GM12891 (cell line): Measurements from ENCODE around the gene HAUS7.

ENCODE experiments used
- DNase-seq: peaks from one replicate; pipeline ENCODE4 v3.0.0; 2011; ENCODE audit warnings: low spot score; ENCODE audit not compliant: insufficient read length
- FAIRE-seq: peaks from 2 replicates; lab custom pipeline; 2011; peaks lifted over from hg19 to GRCh38; lab: Jason Lieb, UNC
- PAX5 ChIP-seq: IDR thresholded peaks from 2 replicates; pipeline ENCODE4 v1.6.1; 2011; ENCODE audit warnings: low read length, moderate library complexity, mild to moderate bottlenecking; ENCODE audit not compliant: insufficient read depth, severe bottlenecking
- POLR2A ChIP-seq: IDR thresholded peaks from 2 replicates; pipeline ENCODE4 v1.6.1; 2011; ENCODE audit warnings: low read depth, low read length, control low read depth
- POLR2AphosphoS5 ChIP-seq: IDR thresholded peaks from 2 replicates; pipeline ENCODE4 v1.6.1; 2011; ENCODE audit warnings: low read depth, low read length, control low read depth
- POU2F2 ChIP-seq: IDR thresholded peaks from 2 replicates; pipeline ENCODE4 v1.6.1; 2011; ENCODE audit warnings: low read depth, mild to moderate bottlenecking, control low read depth, low read length, moderate library complexity
- SPI1 ChIP-seq: IDR thresholded peaks from 2 replicates; pipeline ENCODE4 v1.6.1; 2011; ENCODE audit warnings: low read depth, low read length, control low read depth
- TAF1 ChIP-seq: IDR thresholded peaks from 2 replicates; pipeline ENCODE4 v1.6.1; 2011; ENCODE audit warnings: low read depth, low read length, control low read depth

HAUS7 gene

DNA sequence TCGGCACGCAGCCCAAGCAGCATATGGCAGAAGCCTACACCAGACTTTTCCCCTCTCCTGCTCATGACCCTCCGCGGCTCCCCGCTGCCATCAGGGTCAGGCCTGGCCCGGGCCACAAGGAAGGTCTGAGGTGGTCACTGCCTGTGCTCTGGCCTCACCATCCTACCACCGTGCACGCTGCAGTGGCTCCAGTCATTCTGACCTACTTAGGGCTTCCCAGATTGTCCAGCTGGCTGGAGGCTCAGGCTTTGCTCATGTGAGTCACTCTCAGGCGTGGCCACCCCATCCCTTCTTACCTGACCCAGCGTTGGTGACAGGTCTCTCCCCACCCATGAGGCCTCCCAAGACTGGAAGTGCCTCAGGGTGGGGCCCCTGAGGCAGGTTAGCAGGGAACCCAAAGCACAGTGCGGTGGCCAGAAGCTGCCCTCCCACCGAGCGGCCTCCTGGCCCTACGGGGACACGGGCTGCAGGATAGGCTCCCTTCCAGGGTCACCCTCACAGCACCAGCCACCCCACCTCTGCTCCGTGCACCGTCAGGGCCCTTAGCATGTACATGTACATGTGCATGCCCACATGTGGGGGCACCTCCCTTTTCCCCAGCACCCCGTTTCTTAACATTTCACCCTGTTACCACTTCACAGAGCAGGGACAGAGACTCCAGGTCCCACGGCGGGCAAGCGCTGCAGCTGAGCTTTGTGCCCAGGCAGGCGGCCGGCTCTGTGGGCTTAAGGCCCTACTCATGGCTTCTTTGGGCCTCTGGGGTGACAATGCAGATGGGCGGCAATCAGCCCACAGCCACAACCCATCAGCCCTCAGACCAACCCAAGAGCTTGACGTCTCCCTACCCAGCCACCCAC lies 26.7 kb downstream of the HAUS7 start:
- no peak for TF ChIP-seq TAF1
- TF ChIP-seq POLR2AphosphoS5, result no peak
- no peak for TF ChIP-seq POLR2A
- TF ChIP-seq PAX5, result no peak
- no peak for TF ChIP-seq POU2F2
- no peak for TF ChIP-seq SPI1
- no peak for DNase-seq
- no peak for FAIRE-seq

DNA sequence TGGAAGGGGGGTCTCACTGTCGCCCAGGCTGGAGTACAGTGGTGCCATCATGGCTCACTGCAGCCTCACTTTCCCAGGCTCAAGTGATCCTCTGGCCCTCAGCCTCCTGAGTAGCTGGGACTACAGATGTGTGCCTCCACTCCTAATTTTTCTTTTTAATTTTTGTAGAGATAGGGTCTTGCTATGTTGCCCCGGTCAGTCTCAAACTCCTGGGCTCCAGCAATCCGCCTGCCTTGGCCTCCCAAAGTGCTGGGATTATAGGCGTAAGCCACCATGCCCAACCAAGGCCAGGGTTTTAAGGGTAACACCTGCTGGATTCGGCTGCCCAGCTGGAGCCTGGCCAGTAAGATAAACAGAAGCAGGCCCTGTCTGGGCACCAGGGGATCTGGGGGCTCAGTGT lies 27.9 kb downstream of the HAUS7 start:
- DNase-seq, result no peak
- TF ChIP-seq SPI1, result no peak
- no peak for TF ChIP-seq POU2F2
- no peak for TF ChIP-seq TAF1
- FAIRE-seq, result no peak

DNA sequence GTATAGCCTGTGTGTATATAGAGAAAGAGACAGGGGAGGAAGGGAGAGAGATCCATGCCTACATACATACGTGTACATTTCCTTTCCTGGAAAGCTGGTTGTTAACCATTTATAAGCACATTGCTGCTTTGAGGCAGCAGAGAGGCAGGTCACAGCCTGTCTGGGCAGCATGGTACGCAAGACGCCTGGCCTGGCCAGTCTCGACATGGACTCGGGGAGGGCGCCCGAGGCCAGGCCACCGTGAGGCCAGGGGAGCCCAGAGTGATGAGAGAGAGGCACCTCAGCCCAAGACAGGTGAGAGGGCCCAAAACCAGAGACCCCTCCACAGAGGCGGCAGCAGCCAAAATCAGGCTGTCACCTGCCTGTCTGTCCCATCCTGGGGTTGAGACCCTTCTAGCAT lies 28.4 kb downstream of the HAUS7 start:
- FAIRE-seq (no peak), DNase-seq (no peak)
- TF ChIP-seq POU2F2, result no peak
- no peak for TF ChIP-seq POLR2A
- TF ChIP-seq PAX5, result no peak
- no peak for TF ChIP-seq POLR2AphosphoS5
- no peak for TF ChIP-seq TAF1
- no peak for TF ChIP-seq SPI1

DNA sequence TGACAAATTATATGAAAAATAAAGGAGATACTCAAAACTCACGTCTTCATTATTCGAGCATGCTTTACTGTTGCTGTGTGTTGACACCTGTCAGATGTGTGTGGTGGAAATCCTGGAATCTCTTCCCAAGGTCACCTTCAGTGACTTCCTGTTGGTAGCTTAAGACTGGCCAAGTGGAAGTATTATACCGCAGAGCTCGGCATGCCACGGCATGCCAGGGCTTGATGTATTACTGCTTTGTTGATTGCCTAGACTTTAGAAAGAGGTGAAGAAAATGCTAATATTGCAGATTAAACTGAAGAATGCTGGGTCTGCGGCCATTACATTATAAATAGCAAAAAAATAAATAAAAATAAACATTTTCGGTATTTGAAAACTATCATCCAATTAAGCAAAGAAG lies 29.1 kb downstream of the HAUS7 start:
- TF ChIP-seq POLR2AphosphoS5 (no peak), SPI1 (no peak), POLR2A (no peak), PAX5 (no peak), POU2F2 (no peak), TAF1 (no peak)
- no peak for FAIRE-seq
- no peak for DNase-seq

DNA sequence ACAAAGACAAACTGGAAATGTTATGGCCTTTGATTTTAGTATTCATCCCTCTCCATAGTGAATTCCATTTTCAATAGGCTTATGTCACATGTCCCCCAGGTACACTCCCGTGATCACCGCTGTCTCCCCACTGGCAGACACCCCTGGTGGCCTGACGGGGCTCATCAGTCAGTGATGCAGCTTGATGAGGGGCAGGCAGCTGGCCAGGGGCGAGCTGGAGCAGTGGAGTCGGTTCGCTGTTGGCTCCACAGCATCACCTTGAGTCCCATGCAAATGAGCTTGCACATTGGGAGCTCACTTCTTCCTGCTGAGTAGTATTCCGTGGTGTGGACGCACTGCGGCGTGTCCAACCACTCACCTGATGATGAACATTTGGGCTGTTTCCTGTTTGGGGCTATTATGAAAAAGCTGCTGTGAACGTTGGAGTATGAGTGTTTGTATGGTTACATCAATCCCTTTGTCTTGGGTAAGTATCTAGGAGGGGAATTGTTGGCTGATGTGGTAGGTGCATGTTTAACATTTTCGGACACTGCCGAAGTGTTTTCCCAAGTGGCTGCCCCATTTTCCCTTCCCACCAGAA lies 29.7 kb downstream of the HAUS7 start:
- no peak for TF ChIP-seq POLR2A
- TF ChIP-seq PAX5, result no peak
- no peak for TF ChIP-seq POU2F2
- TF ChIP-seq TAF1, result no peak
- TF ChIP-seq POLR2AphosphoS5, result no peak
- TF ChIP-seq SPI1, result no peak
- no peak for FAIRE-seq
- DNase-seq, result no peak

DNA sequence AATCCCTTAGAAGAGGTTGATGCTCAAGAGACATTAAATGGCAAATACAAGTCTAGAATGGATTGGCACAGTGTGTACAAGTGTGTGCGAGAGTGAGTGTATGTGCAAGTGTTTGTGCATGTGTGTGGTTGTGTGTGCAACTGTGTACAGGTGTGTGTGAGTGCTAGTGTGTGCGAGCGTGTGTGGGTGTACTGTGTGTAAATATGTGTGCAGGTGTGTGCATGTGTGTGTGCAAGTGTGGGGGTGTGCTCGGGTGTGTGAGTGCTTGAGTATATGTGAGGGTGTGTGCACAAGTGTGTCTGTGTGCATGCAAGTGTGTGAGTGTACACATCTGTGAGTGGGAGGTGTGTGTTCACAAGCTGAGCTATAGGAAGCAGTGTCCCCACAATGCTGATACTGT lies 30.4 kb downstream of the HAUS7 start:
- DNase-seq, result no peak
- TF ChIP-seq TAF1 (no peak), SPI1 (no peak), POLR2AphosphoS5 (no peak), POU2F2 (no peak), PAX5 (no peak), POLR2A (no peak)
- FAIRE-seq, result peak; percentile 41

DNA sequence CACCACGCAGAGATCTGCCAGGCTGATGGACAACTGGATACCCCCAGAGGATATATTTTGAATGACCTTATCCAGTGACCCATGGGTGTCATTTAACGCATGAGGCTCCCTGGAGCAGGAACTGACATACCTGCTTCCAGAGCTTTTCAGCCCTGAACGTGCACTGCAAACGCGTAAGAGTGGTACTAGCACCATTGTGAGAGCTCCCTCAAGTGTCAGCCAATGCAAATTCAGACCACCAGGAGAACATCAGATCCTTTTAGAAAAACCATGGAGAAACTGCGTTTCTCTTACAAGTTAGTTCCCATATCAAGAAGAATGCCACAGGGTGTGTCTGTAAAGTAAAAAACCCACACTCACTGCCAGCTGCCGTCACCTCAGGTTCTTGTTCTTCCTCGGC lies 31.8 kb downstream of the HAUS7 start:
- peak; percentile 86 for FAIRE-seq
- TF ChIP-seq POLR2AphosphoS5, result no peak
- no peak for TF ChIP-seq SPI1
- TF ChIP-seq PAX5, result no peak
- no peak for TF ChIP-seq POLR2A
- no peak for TF ChIP-seq POU2F2
- no peak for TF ChIP-seq TAF1
- no peak for DNase-seq

DNA sequence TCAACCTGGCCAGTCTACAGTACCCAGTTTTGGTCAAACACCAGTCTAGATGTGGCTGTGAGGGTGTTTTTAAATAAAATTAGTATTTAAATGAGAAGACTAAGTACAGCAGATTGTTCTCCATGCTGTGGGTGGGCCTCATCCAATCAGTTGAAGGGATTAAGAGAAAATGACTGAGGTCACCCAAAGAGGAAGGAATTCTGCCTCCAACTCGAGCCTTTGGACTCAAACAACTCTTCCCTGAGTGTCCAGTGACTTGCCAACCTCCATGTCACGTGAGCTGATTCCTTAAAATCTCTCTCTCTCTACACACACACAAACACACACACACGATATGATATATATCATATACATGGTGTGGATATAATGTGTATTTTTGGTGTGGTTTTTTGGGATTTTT lies 34.5 kb downstream of the HAUS7 start:
- TF ChIP-seq POU2F2 (no peak), PAX5 (no peak)
- no peak for FAIRE-seq

DNA sequence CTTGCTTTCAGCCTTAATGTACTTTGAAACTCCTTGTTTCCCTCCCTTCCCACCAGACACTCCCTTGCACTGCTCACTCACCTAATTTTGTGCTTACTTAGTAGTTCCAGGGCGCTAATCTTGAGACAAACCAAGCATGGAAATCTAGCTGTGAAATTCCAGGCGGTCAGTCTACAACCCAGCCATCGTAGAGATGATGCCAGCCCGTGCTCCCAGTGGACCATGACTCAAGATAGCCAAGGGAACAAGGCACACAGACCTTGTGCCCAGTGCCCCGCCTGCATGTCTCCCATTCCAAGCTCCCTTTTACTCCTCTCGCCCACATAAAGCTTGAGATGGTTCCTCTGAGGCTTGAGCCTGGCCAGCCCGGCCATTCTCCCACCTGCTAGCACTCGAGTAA lies 35.6 kb downstream of the HAUS7 start:
- TF ChIP-seq POLR2AphosphoS5 (no peak), POU2F2 (no peak), TAF1 (no peak), POLR2A (no peak), SPI1 (no peak), PAX5 (no peak)
- DNase-seq (no peak), FAIRE-seq (no peak)

More for the DNA sequence above, 34.5 kb downstream of the HAUS7 start:
- no peak for DNase-seq

DNA sequence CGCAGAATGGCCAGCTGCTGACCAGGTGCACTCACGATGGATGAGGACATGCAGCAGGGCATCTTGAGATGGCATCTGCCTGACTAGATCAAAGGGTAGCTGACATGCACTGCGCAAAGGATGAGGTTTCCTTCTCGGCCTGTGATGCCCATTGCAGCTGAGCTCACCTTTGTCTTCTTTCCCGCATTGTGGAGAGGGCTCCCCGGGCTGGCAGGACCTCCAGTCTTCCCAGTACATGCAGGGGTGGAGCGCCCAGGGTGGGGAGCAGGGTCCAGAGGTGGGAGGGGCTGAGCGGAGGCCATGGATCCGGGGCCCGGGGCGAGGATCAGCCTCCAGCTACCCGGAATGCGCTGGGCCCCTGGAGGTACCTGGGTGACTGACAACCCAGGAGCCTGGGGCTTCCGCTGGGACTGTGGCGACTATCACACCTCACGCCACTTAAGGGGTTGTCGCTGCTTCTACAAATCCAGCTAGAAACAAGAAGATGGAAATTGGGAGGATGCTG lies 36.5 kb downstream of the HAUS7 start:
- DNase-seq (no peak), FAIRE-seq (no peak)
- no peak for TF ChIP-seq POU2F2
- no peak for TF ChIP-seq SPI1
- TF ChIP-seq TAF1, result no peak
- no peak for TF ChIP-seq PAX5
- TF ChIP-seq POLR2AphosphoS5, result no peak
- no peak for TF ChIP-seq POLR2A
